ENCODE measurements around the gene DBX1.
A peak's percentile ranks its signal among the peaks of the same experiment; 100 is the strongest.

Gene DBX1

GRCh38 chr11:20160425-20161229, at the start of gene DBX1:
DBX1 (minus strand) TSS chr11:20160475; CDS start chr11:20160324, 151 bp downstream.
- TF ChIP-seq CTCF (IDR thresholded peaks at IDR 0.05; ENCODE audit: insufficient read depth, low read depth, low read length, missing control alignments): no peak
- H3K4me3 ChIP-seq (ENCODE audit: low read length): no peak within 1 kb of the TSS
- DNase-seq (ENCODE audit: low read depth): no peak

GRCh38 chr11:20208622-20209111, 48.4 kb upstream of the DBX1 start:
- no peak for DNase-seq (ENCODE audit: low read depth)
- no peak for TF ChIP-seq CTCF (IDR thresholded peaks at IDR 0.05; ENCODE audit: insufficient read depth, low read depth, low read length, missing control alignments)
- no peak overlapping the region for H3K4me3 ChIP-seq (ENCODE audit: low read length)

- H3K4me3 ChIP-seq (ENCODE audit: low read length): no peak overlapping the region
- TF ChIP-seq CTCF (IDR thresholded peaks at IDR 0.05; ENCODE audit: insufficient read depth, low read depth, low read length, missing control alignments): no peak
- DNase-seq (ENCODE audit: low read depth): peak; percentile 10
Observed at GRCh38 chr11:20207781-20208621, 47.7 kb upstream of the DBX1 start.

GRCh38 chr11:20205807-20206206, 45.5 kb upstream of the DBX1 start:
- no peak for TF ChIP-seq CTCF (IDR thresholded peaks at IDR 0.05; ENCODE audit: insufficient read depth, low read depth, low read length, missing control alignments)
- H3K4me3 ChIP-seq (ENCODE audit: low read length): no peak overlapping the region
- DNase-seq (ENCODE audit: low read depth): no peak

GRCh38 chr11:20204681-20205080, 44.4 kb upstream of the DBX1 start:
- TF ChIP-seq CTCF (IDR thresholded peaks at IDR 0.05; ENCODE audit: insufficient read depth, low read depth, low read length, missing control alignments): no peak
- DNase-seq (ENCODE audit: low read depth): no peak
- no peak overlapping the region for H3K4me3 ChIP-seq (ENCODE audit: low read length)

GRCh38 chr11:20203831-20204230, 43.6 kb upstream of the DBX1 start:
- TF ChIP-seq CTCF (IDR thresholded peaks at IDR 0.05; ENCODE audit: insufficient read depth, low read depth, low read length, missing control alignments): no peak
- no peak overlapping the region for H3K4me3 ChIP-seq (ENCODE audit: low read length)
- no peak for DNase-seq (ENCODE audit: low read depth)
